HEK293 (cell line): ENCODE results near the gene PTPRN2.

Source experiments
- CTCF ChIA-PET: fragments of 350-600 bp; formaldehyde crosslinking; extraction: SDS; loops from one replicate; lab custom pipeline; 2021; ENCODE audit warnings: antibody characterized with exemption; lab: Yijun Ruan, JAX
- POLR2A ChIA-PET: fragments of 300-600 bp; formaldehyde crosslinking; extraction: SDS; loops from one replicate; lab custom pipeline; 2020; ENCODE audit warnings: antibody characterized with exemption, inconsistent platforms; lab: Yijun Ruan, JAX
- H3K27ac ChIP-seq: fragments of 200-500 bp; sonication (Bioruptor generic); 2 replicates; pipeline ENCODE4 v1.5.1; 2014; ENCODE audit warnings: low read depth, low read length, control low read depth, inconsistent platforms; ENCODE audit errors: extremely low read depth
- H3K36me3 ChIP-seq, 2 experiments: fragments of 200-500 bp in 1 of 2; sonication (Bioruptor generic) in 1 of 2; 1 replicate in 1 of 2; 2 replicates in 1 of 2; pipeline ENCODE4 v1.5.1; 2014 to 2017; ENCODE audit warnings: inconsistent platforms in 2 of 2, low read length in 2 of 2; ENCODE audit not compliant: control insufficient read depth in 2 of 2, insufficient read depth in 1 of 2
- H3K4me1 ChIP-seq: fragments of 200-500 bp; sonication (Bioruptor generic); 2 replicates; pipeline ENCODE4 v1.5.1; 2014; ENCODE audit warnings: mild to moderate bottlenecking, low read length, inconsistent platforms; ENCODE audit not compliant: control insufficient read depth, insufficient read depth
- H3K4me3 ChIP-seq: 2 replicates; pipeline ENCODE4 v1.5.1; 2011; ENCODE audit warnings: low read depth, mild to moderate bottlenecking, control low read depth, low read length, moderate library complexity
- H3K9me3 ChIP-seq: fragments of 200-500 bp; sonication (Bioruptor generic); 2 replicates; pipeline ENCODE4 v1.5.1; 2014; ENCODE audit warnings: low read depth, low read length, inconsistent platforms; ENCODE audit not compliant: control insufficient read depth, insufficient read depth
- BCL11B ChIP-seq: fragments of 450-650 bp; formaldehyde crosslinking; IDR thresholded peaks from 2 replicates; pipeline ENCODE4 v1.5.1; 2016; ENCODE audit warnings: low read depth, missing biosample characterization, missing genetic modification characterization
- FEZF1 ChIP-seq: fragments of 450-650 bp; formaldehyde crosslinking; IDR thresholded peaks from 2 replicates; pipeline ENCODE4 v1.5.1; 2016; ENCODE audit warnings: missing biosample characterization, missing genetic modification characterization
- PRDM1 ChIP-seq: fragments of 450-650 bp; formaldehyde crosslinking; IDR thresholded peaks from 2 replicates; pipeline ENCODE4; 2016; ENCODE audit warnings: missing biosample characterization, missing genetic modification characterization
- ZFP3 ChIP-seq: fragments of 450-650 bp; formaldehyde crosslinking; IDR thresholded peaks from 2 replicates; pipeline ENCODE4 v1.5.1; 2016; ENCODE audit warnings: low read depth, missing biosample characterization, missing genetic modification characterization
- ZNF155 ChIP-seq: fragments of 450-650 bp; formaldehyde crosslinking; IDR thresholded peaks from 2 replicates; pipeline ENCODE4 v1.5.1; 2016; ENCODE audit warnings: missing biosample characterization, missing genetic modification characterization
- ZNF404 ChIP-seq: fragments of 450-650 bp; formaldehyde crosslinking; IDR thresholded peaks from 2 replicates; pipeline ENCODE4 v1.5.1; 2017; ENCODE audit warnings: missing biosample characterization, missing genetic modification characterization
- ZNF501 ChIP-seq: fragments of 450-650 bp; formaldehyde crosslinking; IDR thresholded peaks from 2 replicates; pipeline ENCODE4 v1.5.1; 2016; ENCODE audit warnings: missing biosample characterization, missing genetic modification characterization
- ZNF610 ChIP-seq: fragments of 450-650 bp; formaldehyde crosslinking; IDR thresholded peaks from 2 replicates; pipeline ENCODE4 v1.5.1; 2016; ENCODE audit warnings: missing biosample characterization, missing genetic modification characterization, borderline replicate concordance
- ZNF621 ChIP-seq: fragments of 450-650 bp; formaldehyde crosslinking; IDR thresholded peaks from 2 replicates; pipeline ENCODE4 v1.5.1; 2017; ENCODE audit warnings: missing biosample characterization, missing genetic modification characterization
- ZNF777 ChIP-seq: fragments of 450-650 bp; formaldehyde crosslinking; IDR thresholded peaks from 2 replicates; pipeline ENCODE4 v1.5.1; 2017; ENCODE audit warnings: missing biosample characterization, missing genetic modification characterization, borderline replicate concordance
- ZSCAN30 ChIP-seq: fragments of 450-650 bp; IDR thresholded peaks from 2 replicates; pipeline ENCODE4 v1.5.1; 2018; ENCODE audit warnings: missing biosample characterization, mild to moderate bottlenecking, missing genetic modification characterization, moderate library complexity
- TF ChIP-seq, protein P1 (sequence below): fragments of 450-650 bp; formaldehyde crosslinking; IDR thresholded peaks from 2 replicates; pipeline ENCODE4 v1.5.1; 2016; ENCODE audit warnings: missing biosample characterization, missing genetic modification characterization
- TF ChIP-seq, protein P2 (sequence below): fragments of 450-650 bp; formaldehyde crosslinking; IDR thresholded peaks from 2 replicates; pipeline ENCODE4 v1.5.1; 2017; ENCODE audit warnings: missing biosample characterization, missing genetic modification characterization
- TF ChIP-seq, protein P3 (sequence below): fragments of 450-650 bp; formaldehyde crosslinking; IDR thresholded peaks from 2 replicates; pipeline ENCODE4 v1.5.1; 2016; ENCODE audit warnings: missing biosample characterization, missing genetic modification characterization
- TF ChIP-seq, protein P4 (sequence below): fragments of 450-650 bp; formaldehyde crosslinking; conservative IDR thresholded peaks from 2 replicates; pipeline ENCODE4 v1.5.1; 2016; ENCODE audit warnings: low read depth, missing biosample characterization, missing genetic modification characterization

PTPRN2 gene

DNA sequence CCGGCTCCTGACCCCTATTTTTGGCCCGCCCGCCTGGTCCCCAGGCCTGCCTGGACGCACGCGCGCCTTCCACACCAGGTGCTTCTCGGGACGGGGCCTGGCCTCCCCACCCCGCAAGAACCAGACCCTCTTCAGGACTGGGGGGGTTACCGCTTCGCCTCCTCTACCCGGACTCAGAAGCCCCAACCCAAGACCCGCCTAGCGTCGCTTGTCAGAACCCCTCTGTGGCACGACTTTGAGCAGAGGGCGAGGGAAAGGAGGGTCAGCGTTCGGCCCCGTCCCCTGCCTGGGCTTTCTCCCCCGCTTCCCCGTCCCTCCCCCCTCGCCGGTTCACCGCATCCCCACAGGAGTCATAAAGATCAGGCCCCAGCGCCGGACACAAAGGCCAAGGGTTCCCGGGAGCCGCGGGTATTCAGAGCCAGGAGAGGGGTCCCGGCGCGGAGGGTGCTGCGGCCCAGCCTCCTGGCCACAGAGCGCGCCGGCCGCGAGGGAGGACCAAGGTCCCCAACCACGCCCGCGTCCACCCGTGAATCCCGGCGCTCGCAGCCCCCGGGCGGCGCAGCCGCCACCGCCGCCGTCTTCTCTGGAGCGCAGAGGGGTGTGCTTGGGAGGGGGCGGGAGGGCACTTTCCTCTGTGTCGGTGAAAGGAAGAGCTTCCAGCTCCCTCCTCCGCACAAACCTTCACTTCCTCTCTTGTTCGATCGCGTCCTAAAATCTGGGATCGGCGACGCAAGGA, 898.9 kb downstream of the PTPRN2 start:
- Histone ChIP-seq H3K9me3 (no peaks in the 10 kb centered on the region), H3K27ac (no peak overlapping the region), H3K4me1 (no peaks in the 10 kb centered on the region), H3K4me3 (no peak overlapping the region), H3K36me3 (no peaks in the 10 kb centered on the region)
- TF ChIP-seq PRDM1 (tag by site-specific recombination) = no peak
- no peak for TF ChIP-seq ZNF621 (tag by site-specific recombination)
- TF ChIP-seq ZNF404 (tag by site-specific recombination) = no peak
- TF ChIP-seq FEZF1 = no peak
- TF ChIP-seq ZNF501 (tag by site-specific recombination) = no peak
- no peak for TF ChIP-seq ZNF777 (tag by site-specific recombination)
- no peak for TF ChIP-seq ZSCAN30 (tag by site-specific recombination)
- TF ChIP-seq, protein P1, sequence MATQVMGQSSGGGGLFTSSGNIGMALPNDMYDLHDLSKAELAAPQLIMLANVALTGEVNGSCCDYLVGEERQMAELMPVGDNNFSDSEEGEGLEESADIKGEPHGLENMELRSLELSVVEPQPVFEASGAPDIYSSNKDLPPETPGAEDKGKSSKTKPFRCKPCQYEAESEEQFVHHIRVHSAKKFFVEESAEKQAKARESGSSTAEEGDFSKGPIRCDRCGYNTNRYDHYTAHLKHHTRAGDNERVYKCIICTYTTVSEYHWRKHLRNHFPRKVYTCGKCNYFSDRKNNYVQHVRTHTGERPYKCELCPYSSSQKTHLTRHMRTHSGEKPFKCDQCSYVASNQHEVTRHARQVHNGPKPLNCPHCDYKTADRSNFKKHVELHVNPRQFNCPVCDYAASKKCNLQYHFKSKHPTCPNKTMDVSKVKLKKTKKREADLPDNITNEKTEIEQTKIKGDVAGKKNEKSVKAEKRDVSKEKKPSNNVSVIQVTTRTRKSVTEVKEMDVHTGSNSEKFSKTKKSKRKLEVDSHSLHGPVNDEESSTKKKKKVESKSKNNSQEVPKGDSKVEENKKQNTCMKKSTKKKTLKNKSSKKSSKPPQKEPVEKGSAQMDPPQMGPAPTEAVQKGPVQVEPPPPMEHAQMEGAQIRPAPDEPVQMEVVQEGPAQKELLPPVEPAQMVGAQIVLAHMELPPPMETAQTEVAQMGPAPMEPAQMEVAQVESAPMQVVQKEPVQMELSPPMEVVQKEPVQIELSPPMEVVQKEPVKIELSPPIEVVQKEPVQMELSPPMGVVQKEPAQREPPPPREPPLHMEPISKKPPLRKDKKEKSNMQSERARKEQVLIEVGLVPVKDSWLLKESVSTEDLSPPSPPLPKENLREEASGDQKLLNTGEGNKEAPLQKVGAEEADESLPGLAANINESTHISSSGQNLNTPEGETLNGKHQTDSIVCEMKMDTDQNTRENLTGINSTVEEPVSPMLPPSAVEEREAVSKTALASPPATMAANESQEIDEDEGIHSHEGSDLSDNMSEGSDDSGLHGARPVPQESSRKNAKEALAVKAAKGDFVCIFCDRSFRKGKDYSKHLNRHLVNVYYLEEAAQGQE (tag by site-specific recombination) = no peak
- TF ChIP-seq, protein P2, sequence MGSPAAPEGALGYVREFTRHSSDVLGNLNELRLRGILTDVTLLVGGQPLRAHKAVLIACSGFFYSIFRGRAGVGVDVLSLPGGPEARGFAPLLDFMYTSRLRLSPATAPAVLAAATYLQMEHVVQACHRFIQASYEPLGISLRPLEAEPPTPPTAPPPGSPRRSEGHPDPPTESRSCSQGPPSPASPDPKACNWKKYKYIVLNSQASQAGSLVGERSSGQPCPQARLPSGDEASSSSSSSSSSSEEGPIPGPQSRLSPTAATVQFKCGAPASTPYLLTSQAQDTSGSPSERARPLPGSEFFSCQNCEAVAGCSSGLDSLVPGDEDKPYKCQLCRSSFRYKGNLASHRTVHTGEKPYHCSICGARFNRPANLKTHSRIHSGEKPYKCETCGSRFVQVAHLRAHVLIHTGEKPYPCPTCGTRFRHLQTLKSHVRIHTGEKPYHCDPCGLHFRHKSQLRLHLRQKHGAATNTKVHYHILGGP (tag by site-specific recombination) = no peak
- no peak for TF ChIP-seq ZNF155 (tag by site-specific recombination)
- TF ChIP-seq, protein P3, sequence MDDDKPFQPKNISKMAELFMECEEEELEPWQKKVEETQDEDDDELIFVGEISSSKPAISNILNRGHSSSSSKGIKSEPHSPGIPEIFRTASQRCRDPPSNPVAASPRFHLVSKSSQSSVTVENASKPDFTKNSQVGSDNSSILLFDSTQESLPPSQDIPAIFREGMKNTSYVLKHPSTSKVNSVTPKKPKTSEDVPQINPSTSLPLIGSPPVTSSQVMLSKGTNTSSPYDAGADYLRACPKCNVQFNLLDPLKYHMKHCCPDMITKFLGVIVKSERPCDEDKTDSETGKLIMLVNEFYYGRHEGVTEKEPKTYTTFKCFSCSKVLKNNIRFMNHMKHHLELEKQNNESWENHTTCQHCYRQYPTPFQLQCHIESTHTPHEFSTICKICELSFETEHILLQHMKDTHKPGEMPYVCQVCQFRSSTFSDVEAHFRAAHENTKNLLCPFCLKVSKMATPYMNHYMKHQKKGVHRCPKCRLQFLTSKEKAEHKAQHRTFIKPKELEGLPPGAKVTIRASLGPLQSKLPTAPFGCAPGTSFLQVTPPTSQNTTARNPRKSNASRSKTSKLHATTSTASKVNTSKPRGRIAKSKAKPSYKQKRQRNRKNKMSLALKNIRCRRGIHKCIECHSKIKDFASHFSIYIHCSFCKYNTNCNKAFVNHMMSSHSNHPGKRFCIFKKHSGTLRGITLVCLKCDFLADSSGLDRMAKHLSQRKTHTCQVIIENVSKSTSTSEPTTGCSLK = no peak
- no peak for TF ChIP-seq BCL11B (tag by site-specific recombination)
- TF ChIP-seq, protein P4, sequence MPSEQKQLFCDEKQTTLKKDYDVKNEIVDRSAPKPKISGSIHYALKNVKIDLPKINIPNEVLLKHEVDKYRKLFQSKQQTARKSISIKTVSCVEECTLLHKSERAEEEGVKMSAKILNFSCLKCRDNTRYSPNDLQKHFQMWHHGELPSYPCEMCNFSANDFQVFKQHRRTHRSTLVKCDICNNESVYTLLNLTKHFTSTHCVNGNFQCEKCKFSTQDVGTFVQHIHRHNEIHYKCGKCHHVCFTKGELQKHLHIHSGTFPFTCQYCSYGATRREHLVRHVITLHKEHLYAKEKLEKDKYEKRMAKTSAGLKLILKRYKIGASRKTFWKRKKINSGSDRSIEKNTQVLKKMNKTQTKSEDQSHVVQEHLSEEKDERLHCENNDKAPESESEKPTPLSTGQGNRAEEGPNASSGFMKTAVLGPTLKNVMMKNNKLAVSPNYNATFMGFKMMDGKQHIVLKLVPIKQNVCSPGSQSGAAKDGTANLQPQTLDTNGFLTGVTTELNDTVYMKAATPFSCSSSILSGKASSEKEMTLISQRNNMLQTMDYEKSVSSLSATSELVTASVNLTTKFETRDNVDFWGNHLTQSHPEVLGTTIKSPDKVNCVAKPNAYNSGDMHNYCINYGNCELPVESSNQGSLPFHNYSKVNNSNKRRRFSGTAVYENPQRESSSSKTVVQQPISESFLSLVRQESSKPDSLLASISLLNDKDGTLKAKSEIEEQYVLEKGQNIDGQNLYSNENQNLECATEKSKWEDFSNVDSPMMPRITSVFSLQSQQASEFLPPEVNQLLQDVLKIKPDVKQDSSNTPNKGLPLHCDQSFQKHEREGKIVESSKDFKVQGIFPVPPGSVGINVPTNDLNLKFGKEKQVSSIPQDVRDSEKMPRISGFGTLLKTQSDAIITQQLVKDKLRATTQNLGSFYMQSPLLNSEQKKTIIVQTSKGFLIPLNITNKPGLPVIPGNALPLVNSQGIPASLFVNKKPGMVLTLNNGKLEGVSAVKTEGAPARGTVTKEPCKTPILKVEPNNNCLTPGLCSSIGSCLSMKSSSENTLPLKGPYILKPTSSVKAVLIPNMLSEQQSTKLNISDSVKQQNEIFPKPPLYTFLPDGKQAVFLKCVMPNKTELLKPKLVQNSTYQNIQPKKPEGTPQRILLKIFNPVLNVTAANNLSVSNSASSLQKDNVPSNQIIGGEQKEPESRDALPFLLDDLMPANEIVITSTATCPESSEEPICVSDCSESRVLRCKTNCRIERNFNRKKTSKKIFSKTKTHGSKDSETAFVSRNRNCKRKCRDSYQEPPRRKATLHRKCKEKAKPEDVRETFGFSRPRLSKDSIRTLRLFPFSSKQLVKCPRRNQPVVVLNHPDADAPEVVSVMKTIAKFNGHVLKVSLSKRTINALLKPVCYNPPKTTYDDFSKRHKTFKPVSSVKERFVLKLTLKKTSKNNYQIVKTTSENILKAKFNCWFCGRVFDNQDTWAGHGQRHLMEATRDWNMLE (tag by site-specific recombination) = no peak
- no peak for TF ChIP-seq ZNF610 (tag by site-specific recombination)
- no peak for TF ChIP-seq ZFP3
- POLR2A ChIA-PET = no interaction called here
- CTCF ChIA-PET = no interaction called here
